GM19025 (cell line): ENCODE results near the gene KCNV2.
"Not testable (repeated sequence)": the region's sequence is repeated elsewhere in the genome, so short reads cannot be mapped to it uniquely, and the experiment has no call there.

Experiments
- ATAC-seq: cut with Tn5 transposase; IDR thresholded peaks from one replicate; pipeline ENCODE4 v1.9.1; 2021; ENCODE audit warnings: mild to moderate bottlenecking, low read depth, moderate library complexity; ENCODE audit not compliant: unreplicated experiment

The KCNV2 gene

DNA sequence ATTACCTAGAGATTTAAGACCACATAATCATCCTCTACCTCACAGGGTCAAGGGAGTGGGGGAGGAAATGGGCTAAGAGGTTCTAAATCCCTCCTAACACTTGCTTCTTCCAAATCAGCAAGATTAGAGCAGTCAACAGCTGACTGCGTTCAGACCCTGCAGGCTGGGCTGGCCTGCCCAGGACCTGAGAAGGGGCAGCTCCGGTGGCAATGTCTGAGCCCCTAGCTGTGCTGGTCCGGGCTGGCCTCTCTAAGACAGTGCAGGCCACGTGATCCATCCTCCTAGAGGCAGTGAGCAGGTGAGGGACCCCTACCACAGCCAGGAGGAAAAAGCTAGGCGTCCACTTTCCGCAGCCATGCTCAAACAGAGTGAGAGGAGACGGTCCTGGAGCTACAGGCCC, at the start of gene KCNV2:
KCNV2 (plus strand) TSS at position 126 of the 400 bp plus-strand sequence; CDS start at position 356, 230 bp downstream.
- ATAC-seq = no peak

DNA sequence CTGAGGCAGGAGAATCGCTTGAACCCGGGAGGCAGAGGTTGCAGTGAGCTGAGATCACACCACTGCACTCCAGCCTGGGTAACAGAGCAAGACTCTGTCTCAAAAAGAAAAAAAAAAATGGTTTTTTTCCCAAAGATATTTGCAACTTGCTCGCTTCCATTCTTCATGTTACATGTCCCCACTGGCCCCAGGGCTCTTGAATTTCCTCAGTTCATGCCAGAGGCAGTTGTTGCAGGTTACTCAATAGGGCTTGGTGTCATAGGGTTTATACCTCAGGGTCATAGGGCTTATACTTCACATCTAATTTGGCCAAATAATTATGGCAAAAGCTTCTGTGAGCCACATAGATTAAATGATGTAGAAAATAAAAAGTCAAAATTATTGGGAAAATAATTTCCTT, 44.1 kb upstream of the KCNV2 start:
- ATAC-seq = no peak

DNA sequence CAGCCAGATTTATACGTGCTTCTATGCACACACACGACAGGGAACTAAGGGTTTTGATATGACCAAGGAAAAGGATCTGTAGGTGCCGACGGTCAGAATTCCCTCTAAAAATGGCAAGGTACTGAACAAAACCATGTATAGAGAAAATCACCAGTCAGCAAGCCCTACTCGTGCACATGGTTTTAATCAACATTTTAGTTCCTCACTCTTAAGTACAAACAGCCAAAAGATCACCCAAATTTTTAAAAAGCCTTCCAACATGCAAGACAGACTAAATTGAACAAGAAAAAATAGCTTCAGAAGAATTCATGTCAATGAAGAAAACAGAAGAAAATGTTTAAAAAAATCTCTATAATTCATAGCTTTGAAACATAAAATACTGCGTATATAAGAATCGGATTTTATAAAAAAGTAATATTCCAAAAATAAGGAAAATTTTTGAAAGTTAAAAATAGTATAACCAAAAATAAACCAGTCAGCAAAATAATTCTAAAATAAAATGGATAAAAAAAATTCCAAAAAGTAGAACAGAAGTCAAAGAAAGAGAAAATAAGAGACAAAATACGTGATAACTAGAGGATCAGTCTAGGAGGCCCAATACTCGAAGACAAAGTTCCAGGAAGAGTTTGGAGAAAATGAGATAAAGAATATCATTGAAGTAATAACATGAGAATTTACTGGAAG, 43.0 kb upstream of the KCNV2 start:
- no peak for ATAC-seq

DNA sequence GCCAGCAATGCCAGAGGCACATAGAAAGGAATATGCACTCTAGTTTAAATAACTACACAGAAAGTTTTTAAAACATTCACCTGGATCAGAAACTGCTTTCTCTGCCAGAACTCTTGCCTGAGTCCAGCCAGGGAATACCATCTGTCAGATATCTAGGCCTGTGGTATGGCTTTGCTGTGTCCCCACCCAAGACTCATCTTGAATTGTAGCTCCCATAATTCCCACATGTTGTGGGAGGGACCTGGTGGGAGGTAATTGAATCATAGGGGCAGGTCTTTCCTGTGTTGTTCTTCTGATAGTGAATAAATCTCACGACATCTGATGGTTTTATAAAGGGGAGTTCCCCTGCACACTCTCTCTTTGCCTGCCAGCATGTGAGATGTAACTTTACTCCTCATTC, 41.5 kb upstream of the KCNV2 start:
- no peak for ATAC-seq

DNA sequence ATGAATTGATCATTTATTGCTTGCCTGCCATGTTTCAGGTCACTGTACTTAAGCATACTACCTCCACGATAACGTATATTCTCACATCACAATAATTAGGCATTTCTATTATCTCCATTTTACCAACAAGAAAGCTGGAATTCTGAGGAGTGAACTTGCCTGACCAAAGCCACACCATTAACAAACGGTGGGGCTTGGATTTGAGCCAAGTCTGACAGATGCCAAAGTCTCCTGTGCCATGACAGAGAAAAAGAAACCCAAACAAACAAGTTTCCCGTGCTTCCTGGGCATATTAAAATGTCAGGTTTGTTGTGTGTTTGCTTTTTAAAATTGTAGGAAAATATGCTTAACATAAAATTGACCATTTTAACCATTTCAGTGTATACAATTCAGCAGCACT, 40.8 kb upstream of the KCNV2 start:
- no peak for ATAC-seq

DNA sequence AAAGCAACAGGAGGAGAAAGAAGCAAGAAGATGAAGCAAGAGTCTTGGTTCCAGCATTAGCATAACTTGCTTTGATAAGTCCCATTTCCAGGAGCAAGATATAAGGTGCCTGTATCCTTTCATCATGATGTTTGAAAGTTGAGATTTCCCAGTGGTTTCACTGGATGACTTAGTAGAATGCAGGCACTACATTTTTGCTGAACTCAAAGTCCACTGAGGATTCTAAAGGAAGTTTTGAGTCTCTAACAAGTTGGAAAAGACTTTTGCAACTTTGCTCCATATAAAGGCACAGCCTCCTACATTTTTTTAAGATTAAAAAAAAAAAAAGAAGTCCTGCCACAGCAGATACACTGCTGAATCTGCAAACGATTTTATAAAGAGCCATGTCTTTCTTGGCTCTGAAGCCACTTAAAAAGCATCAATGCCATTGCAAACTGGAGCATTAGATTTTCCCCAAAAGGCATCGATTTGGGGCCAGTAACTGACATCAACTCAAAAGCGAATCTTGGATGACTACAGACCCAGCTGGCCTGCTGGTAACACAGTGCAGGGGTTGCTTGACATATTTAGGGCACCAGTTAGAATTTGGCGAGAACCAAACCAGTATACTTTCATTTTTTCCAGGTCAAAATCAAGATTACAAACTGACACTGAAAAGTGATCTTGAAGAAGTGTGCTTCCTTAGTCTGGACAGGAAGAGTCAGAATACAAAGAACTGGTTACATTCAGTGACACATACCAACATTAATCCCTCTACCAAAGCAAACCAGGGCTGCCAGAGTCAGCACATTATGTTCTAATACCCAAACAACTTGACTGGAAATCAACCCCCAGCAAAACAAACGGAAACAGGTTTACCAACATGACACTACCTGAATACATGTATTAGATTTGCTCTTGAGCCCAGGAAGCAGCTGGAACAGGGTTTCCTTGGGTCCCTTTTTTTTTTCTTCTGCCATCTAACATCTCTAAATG, 39.1 kb upstream of the KCNV2 start:
- no peak for ATAC-seq

DNA sequence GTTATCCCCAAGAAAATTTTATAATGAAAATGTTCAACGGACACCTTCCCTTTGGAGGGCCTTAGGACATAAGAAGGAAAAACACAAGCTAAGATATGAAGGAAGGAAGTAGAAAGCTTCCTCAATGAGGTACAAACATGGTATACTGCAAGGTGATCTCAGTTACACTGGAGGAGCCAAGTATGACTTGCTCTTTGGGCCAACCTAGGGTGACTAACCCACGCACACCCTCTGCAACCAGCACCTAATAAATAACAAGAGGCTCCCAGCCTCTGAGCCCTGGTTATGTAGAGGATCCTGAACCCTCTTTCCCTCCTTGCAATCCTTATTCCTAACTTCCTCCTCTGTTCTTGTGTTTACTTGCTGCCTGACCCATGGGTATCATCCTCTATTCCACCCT, 38.3 kb upstream of the KCNV2 start:
- ATAC-seq = no peak

DNA sequence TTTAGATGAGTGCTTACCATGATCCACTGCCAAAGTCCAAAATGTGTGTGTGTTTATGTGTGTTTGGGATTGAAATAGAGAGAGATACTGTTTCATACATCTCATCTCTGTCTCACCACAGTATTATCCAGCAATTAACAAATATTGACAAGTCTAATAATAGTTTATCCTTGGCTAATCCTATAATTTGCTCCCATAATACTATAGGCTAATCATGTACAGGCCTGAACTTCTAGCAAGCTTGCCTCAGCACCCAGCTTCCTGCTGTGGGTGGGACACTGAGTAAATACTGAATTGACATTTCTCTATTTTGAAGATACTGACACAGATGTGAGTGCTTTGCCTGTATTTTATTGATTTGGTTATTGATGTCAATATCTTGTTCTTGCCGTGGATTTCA, 35.3 kb upstream of the KCNV2 start:
- ATAC-seq = no peak

DNA sequence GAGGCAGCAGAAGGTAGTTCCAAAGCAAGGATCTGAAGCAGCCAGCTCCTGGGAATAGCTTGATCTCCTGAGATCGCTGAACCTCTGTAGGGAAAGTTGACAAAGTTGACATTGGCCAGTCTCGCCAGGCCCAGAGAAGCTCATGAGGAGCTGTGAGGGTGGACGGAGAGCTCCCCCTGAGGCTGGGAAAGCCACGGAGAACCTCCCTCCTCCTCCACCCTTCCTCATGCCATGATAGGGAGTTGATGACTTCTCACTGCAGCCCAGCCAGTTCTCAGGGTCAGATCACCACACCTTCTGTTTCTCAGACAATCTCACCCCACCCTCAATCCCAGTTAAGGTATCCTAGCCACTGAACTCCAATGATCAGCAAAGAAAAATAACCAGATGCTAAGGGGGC, 30.4 kb upstream of the KCNV2 start:
- no peak for ATAC-seq

DNA sequence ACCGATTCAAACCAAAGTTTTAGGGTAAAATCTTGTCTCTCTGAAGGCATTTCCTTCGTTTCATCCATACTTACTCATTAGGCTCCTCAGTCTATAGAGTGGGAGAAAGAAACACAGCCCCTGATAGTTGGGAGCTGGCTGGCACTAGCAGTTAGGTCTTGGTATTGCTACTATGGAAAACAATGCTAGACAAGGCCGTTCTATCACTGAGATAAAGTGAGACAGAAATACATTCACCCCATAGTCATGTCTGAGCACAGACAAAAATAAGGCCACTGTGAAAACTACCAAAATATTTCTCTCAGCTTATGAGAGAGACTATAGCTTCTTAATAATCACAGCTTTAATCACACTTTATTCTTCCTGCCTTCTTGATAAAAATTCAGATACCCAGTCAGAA, 28.7 kb upstream of the KCNV2 start:
- ATAC-seq = no peak

DNA sequence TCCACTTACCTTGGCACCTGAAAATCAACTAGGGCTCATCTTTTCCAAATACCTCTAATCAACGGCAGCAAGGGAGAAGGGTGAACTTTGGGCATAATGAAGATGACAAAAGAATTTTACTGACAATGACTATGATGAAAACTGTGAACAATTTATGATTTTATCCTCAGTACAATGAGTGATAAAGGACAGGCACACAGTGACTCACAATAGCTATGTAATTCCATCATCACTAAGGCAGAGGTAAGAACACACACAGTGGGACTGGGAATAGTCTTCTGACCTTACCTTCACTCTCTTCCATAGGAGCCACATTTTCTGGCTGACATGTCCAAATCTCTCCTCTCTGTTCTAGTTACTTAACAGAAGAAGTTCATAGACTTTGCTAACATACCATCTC, 26.1 kb upstream of the KCNV2 start:
- no peak for ATAC-seq

DNA sequence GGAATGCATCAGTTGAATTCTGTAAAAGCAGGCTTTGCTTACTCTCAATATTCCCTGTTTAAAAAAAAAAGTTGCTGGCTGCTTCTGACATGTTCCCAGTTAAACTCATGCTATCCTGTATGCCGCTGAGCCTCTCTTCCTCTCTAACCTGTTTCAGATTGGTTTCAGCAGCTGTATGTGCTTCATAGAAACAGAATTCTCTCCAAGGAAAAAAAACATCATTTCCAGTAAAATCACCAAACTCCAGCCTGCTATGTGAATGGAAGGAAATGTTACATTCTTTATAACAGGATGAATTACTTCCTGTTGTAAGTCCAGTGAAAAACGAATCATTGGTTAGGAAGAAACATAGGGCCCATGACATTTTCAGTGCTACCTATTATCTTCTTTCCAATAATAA, 25.7 kb upstream of the KCNV2 start:
- ATAC-seq = no peak

DNA sequence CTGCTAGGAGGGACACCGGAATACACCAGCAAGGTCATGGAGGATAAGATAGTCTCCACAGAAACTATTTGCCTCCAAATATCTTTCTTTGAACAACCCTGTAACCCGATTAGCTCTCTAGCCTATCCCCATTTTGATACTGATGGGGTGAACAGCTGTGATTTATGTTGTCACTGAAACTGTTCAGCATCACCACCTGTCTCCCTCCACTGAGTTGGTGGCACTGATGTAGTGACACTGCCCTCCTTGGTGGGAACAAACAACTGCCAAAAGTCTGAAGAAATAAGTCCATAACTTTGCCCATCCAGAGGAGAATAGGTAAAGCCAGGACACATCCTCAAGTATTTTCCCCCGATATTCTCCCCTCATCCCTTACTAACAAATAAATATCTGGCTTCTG, 24.3 kb upstream of the KCNV2 start:
- ATAC-seq = no peak

DNA sequence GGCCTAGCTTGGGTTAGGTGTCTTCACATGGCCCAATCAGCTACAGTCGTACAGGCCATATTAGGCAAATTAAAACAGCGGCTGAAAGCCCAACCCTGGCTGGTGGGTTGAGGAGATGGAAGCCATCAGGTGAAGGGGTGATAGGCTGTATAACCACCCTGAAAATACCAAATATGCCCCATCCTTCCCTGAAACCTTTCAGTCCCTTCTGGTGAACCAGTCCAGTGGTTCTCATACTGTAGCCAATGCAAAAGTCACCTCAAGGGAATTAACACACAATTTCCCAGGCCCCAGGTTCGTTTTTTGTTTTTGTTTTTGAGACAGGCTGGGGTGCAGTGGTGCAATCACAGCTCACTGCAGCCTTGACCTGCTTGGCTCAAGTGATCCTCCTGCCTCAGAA, 19.8 kb upstream of the KCNV2 start:
- ATAC-seq = no peak

DNA sequence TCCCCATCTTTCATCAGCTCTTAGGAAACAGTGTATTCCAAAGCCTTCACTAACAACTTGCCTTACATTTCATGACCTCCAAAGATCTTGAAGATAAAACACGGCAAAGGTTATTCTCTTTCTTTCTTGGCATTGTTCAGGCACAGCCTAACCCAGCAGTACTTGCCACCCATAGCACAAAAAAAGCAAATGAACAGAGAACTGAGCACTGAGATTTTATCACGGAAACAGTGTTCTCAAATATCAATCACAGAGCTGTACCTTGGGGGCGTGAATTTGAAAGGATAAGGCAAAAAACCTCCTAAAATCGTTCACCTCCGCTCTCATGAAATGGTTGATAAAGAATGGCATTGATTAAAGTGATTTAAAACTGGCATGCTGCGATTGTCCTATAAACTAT, 16.9 kb upstream of the KCNV2 start:
- no peak for ATAC-seq

DNA sequence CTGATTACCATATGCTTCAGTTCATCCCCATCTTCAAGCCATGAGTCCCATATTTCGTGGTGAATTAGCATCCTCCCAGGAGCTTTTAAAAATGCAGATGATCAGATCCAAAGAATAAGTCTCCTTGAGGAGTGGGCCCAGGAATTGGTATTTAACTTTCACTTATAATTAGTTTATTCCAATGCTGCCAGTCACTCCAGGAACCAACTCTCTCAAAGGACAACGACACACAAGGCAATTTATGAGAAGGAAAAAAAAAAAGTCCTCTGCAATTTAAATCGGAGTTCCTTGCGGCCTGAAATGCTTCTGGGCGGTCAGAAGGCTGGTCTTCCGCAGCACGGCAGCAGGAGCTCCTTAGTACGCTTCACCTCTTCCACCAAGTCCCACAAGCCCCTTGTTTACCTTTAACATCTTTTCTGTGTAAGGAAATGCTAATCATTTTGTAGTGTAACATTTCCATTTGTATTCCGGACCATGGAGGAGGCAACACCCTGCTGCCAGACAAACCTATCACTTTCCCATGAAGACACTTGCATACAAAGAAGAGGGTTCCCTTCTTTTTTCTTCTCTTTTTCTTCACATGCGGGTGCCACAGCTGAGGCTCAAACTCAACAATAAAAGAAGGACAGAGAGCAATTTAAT, 16.3 kb upstream of the KCNV2 start:
- ATAC-seq = no peak

DNA sequence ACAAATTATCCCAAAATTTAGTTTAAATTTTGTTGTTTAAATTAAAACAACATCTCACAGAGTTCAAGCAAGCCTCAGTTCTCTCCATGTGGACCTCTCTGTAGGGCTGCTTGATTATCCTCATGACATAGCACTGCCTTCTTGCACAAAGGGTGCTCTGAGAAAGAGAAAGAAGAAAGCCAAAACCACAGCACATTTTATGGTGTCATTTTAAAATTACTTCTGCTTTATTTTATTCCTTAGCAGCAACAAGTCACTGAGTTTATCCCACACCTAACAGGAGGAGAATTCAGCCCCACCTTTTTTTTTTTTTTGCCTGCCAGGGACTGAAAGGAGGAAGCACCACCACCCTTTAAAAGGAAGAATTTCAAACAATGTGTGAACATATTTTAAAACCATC, 12.8 kb upstream of the KCNV2 start:
- ATAC-seq = no peak

DNA sequence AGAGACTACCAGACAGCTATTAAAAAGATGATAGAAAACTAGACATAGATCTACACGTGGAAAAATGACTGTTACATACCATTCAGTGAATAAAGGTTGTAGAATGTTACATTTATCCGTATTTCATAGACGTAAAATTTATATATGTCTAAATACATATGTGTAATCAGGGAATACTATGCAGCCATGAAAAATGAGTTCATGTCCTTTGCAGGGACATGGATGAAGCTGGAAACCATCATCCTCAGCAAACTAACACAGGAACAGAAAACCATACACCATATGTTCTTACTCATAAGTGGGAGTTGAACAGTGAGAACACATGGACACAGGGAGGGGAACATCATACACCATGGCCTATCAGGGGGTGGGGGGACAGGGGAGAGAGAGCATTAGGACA, 10.1 kb upstream of the KCNV2 start:
- not testable (repeated sequence) for ATAC-seq

DNA sequence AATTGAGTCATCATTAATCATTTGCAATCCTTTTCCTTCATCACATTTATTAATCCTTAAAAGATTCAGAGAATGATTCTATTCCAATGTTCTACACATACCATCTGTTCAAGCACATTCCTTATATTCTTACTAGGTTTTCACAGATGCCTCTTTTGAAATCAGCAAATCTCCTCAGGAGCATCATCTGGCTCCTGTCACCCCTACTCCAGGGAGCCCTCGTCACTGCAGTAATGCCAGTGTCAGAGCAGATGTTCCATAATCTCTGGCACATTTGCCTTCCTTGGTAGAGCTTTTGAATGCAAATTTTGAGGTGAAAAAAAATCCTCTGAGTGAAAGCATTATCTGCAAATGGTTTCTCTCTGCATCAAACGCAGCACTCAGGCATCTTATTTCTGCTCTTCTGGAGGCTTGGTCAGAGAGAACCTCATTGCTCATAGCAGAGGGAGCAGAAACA, 7.6 kb upstream of the KCNV2 start:
- ATAC-seq = no peak

DNA sequence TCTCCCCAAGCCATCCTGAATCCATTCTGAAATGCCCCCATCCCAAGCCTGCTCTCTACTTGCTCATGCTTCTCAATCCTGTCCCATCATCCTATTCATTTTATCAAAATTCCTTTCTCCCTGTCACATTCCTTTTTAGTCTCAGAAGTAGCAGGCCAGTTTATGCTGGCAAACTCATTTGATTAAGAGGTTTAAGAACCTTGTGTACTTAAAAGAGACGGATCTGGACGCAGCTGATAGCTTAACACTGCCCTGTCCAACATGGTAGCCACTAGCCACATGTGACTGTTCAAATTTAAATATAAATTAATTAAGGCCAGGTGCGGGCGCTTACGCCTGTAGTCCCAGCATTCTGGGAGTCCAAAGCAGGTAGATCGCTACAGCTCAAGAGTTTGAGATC, 5.6 kb upstream of the KCNV2 start:
- ATAC-seq = no peak

DNA sequence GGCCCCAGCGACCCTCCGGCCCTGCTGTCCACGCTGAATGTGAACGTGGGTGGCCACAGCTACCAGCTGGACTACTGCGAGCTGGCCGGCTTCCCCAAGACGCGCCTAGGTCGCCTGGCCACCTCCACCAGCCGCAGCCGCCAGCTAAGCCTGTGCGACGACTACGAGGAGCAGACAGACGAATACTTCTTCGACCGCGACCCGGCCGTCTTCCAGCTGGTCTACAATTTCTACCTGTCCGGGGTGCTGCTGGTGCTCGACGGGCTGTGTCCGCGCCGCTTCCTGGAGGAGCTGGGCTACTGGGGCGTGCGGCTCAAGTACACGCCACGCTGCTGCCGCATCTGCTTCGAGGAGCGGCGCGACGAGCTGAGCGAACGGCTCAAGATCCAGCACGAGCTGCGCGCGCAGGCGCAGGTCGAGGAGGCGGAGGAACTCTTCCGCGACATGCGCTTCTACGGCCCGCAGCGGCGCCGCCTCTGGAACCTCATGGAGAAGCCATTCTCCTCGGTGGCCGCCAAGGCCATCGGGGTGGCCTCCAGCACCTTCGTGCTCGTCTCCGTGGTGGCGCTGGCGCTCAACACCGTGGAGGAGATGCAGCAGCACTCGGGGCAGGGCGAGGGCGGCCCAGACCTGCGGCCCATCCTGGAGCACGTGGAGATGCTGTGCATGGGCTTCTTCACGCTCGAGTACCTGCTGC, 839 bp downstream of the KCNV2 start:
- no peak for ATAC-seq
